Measurements from ENCODE around the gene MBLAC1.

GRCh38 chr7:100093498-100093897 lies 33.3 kb upstream of the MBLAC1 start:
- no peak for TF ChIP-seq CTCF (IDR thresholded peaks at IDR 0.05)
- TF ChIP-seq POLR2AphosphoS5 (IDR thresholded peaks at IDR 0.05): no peak
